Sigmoid colon (tissue), 7 donors: ENCODE measurements around the gene MAP1LC3B. TPM values are rescaled to one million over a fixed set of nuclear protein-coding genes. Genes with fewer than 3 reads are reported as not detected.
A peak's percentile ranks its signal among the peaks of the same experiment; 100 is the strongest.

Experiments
- DNase-seq: peaks from one replicate; pipeline ENCODE4 v3.0.0-alpha.2; 2019
- H3K27ac ChIP-seq, 4 donors: fragments of 200-600 bp; sonication (generic); one replicate each; pipeline ENCODE4 v1.5.1; 2016 to 2019; ENCODE audit warnings: mild to moderate bottlenecking in 1 of 4
- H3K27me3 ChIP-seq, 3 donors: fragments of 200-600 bp; sonication (generic); one replicate each; pipeline ENCODE4 v1.5.1; 2019; ENCODE audit warnings: mild to moderate bottlenecking in 1 of 3
- H3K36me3 ChIP-seq, 4 donors: fragments of 200-600 bp; sonication (generic); one replicate each; pipeline ENCODE4 v1.5.1; 2016 to 2019
- H3K4me1 ChIP-seq, 4 donors: fragments of 200-600 bp; sonication (generic); one replicate each; pipeline ENCODE4 v1.5.1; 2017 to 2019
- H3K4me3 ChIP-seq, 4 donors: fragments of 200-600 bp; sonication (generic); one replicate each; pipeline ENCODE4 v1.5.1; 2017 to 2019; ENCODE audit warnings: mild to moderate bottlenecking in 2 of 4, moderate library complexity in 1 of 4
- H3K9me3 ChIP-seq, 4 donors: fragments of 200-600 bp in 3 of 4; sonication (generic) in 3 of 4; one replicate each; pipeline versions ENCODE4 v1.5.1 to v1.6.1; 2013 to 2019
- CTCF ChIP-seq, 4 experiments: fragments of 450-650 bp in 3 of 4; fragments of 200-600 bp in 1 of 4; IDR thresholded peaks; one replicate each; pipeline ENCODE4 v1.5.1; 2016 to 2019; ENCODE audit warnings: antibody characterized with exemption in 4 of 4, mild to moderate bottlenecking in 3 of 4, moderate library complexity in 2 of 4
- EP300 ChIP-seq, 4 donors: sonication (generic); formaldehyde crosslinking; IDR thresholded peaks; one replicate each; pipeline ENCODE4 v1.6.1; 2017; ENCODE audit warnings: antibody characterized with exemption in 4 of 4
- POLR2A ChIP-seq, 2 donors: fragments of 450-650 bp; IDR thresholded peaks; one replicate each; pipeline ENCODE4 v1.6.1; 2016; ENCODE audit warnings: antibody characterized with exemption in 2 of 2, mild to moderate bottlenecking in 2 of 2, moderate library complexity in 2 of 2
- POLR2AphosphoS5 ChIP-seq, 4 donors: sonication (generic); formaldehyde crosslinking; IDR thresholded peaks; one replicate each; pipeline ENCODE4 v1.6.1; 2017; ENCODE audit warnings: antibody characterized with exemption in 4 of 4
- WGBS, 2 donors: extraction: QIAGEN DNeasy Blood & Tissue Kit; methylation state at CpG; one replicate each; pipeline ENCODE4 v1.1.7; 2013; 5-methylcytosine and 5-hydroxymethylcytosine counted together
- intact Hi-C: fragments of 100-400 bp; cut with DNase I; formaldehyde crosslinking; loops from one replicate; pipeline ENCODE4 v1.15.1; 2023
- polyA plus RNA-seq, 3 donors: library from polyadenylated mRNA; stranded (reverse); fragments of 200-250 nt; gene quantifications; one replicate each; pipeline ENCODE4 v1.2.3, GENCODE V29; 2013
- total RNA-seq, 4 donors: library from RNA; depleted of rRNA; stranded (reverse); fragments of >200 nt; gene quantifications; one replicate each; pipeline ENCODE4 v1.1.0, GENCODE V29; 2016
- donor health status: healthy with polysubstance abuse.
- donor health status: Bipolar disorder and iron deficiency.
- donor health status: healthy.

Gene MAP1LC3B
- total and polyA plus RNA-seq, 7 donors, result 48.0 to 137 (median 62.4) TPM

- Histone ChIP-seq H3K4me1 (peaks cover 0 to 72% (median 67%) of the 10 kb centered on the region in 4 donors), H3K27me3 (no peaks in the 10 kb centered on the region), H3K36me3 (no peaks in the 10 kb centered on the region), H3K9me3 (no peaks in the 10 kb centered on the region), H3K27ac (peak overlapping the region; percentile 91 to 99 (median 98)), H3K4me3 (peak overlapping the region in 3 of 4 donors; percentile 79 to 96 (median 85))
- intact Hi-C loops, result loop anchor here (10.0 kb wide), 2 partner anchors 474 to 826 kb away; partner anchors contain the start of gene MTHFSD
- TF ChIP-seq CTCF (IDR thresholded peaks at IDR 0.05), result no peak
- TF ChIP-seq EP300 (IDR thresholded peaks at IDR 0.05), result no peak
- no peak for TF ChIP-seq POLR2AphosphoS5 (IDR thresholded peaks at IDR 0.05)
- TF ChIP-seq POLR2A (IDR thresholded peaks at IDR 0.05), result no peak
- 88 to 93% methylated on average over 10 of the region's 10 CpGs for WGBS, 2 donors
- peak; percentile 50 for DNase-seq
Measured at GRCh38 chr16:87380403-87380802, 11.7 kb upstream of the MAP1LC3B start.

DNA sequence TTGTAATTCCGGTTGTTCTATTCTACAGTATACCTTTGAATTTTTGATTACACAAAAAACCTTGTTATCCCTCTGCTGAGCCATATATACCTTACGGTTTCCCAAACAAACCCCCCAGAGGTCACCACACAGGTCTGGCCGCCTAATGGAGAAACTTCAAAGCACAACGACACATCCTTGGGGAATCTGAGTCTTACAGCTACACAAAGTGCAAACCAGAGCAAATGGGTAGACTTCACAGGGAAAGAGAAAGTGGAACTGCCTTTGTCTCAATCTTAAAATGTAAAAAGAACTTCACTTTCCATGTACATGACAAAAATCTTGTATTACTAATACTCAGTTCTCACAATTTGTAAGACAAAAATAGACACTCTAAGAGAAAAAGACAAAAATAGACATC, 11.3 kb upstream of the MAP1LC3B start:
- peak overlapping the region; percentile 79 to 96 (median 87) for H3K4me3 ChIP-seq
- peaks cover 0 to 67% (median 62%) of the 10 kb centered on the region in 4 donors for H3K4me1 ChIP-seq
- 66 to 84% methylated on average over 4 of the region's 4 CpGs for WGBS, 2 donors
- DNase-seq, result peak; percentile 12
- TF ChIP-seq POLR2A (IDR thresholded peaks at IDR 0.05) (no peak), CTCF (IDR thresholded peaks at IDR 0.05) (no peak), POLR2AphosphoS5 (IDR thresholded peaks at IDR 0.05) (no peak), EP300 (IDR thresholded peaks at IDR 0.05) (no peak)
- intact Hi-C loops, result loop anchor here (10.0 kb wide), 2 partner anchors 474 to 826 kb away; partner anchors contain the start of gene MTHFSD
- H3K27ac ChIP-seq, result peak overlapping the region; percentile 91 to 99 (median 98)
- H3K9me3 ChIP-seq, result no peaks in the 10 kb centered on the region
- no peaks in the 10 kb centered on the region for H3K36me3 ChIP-seq
- no peaks in the 10 kb centered on the region for H3K27me3 ChIP-seq

- intact Hi-C loops, result loop anchor here (10.0 kb wide), 2 partner anchors 473 to 827 kb away; partner anchors contain the start of gene MTHFSD
- TF ChIP-seq POLR2A (IDR thresholded peaks at IDR 0.05), result no peak
- no peak for TF ChIP-seq CTCF (IDR thresholded peaks at IDR 0.05)
- no peak for TF ChIP-seq EP300 (IDR thresholded peaks at IDR 0.05)
- TF ChIP-seq POLR2AphosphoS5 (IDR thresholded peaks at IDR 0.05), result no peak
- peak overlapping the region; percentile 91 to 99 (median 98) for H3K27ac ChIP-seq
- peak overlapping the region; percentile 79 to 96 (median 87) for H3K4me3 ChIP-seq
- DNase-seq, result peak; percentile 64
- no peaks in the 10 kb centered on the region for H3K27me3 ChIP-seq
- no peaks in the 10 kb centered on the region for H3K9me3 ChIP-seq
- H3K4me1 ChIP-seq, result peaks cover 0 to 60% (median 60%) of the 10 kb centered on the region in 4 donors
- no peaks in the 10 kb centered on the region for H3K36me3 ChIP-seq
- 9 to 31% methylated on average over 17 of the region's 17 CpGs for WGBS, 2 donors
Measured at GRCh38 chr16:87382023-87382785, 9.9 kb upstream of the MAP1LC3B start.

- Histone ChIP-seq H3K4me1 (peaks cover 0 to 71% (median 67%) of the 10 kb centered on the region in 4 donors), H3K4me3 (peak within 1 kb of the TSS; percentile 79 to 96 (median 87)), H3K27ac (peak within 1 kb of the TSS; percentile 91 to 99 (median 98)), H3K36me3 (no peaks in the 10 kb centered on the region), H3K9me3 (no peaks in the 10 kb centered on the region), H3K27me3 (no peaks in the 10 kb centered on the region)
- WGBS, 2 donors, result 1% methylated on average over 92 of the region's 92 CpGs
- peak; percentile 92 for DNase-seq
- intact Hi-C loops, result loop anchor here (10.0 kb wide), 2 partner anchors 471 to 829 kb away; partner anchors contain the start of gene MTHFSD
- TF ChIP-seq POLR2AphosphoS5 (IDR thresholded peaks at IDR 0.05), result peak; percentile 75 to 93 (median 86)
- no peak for TF ChIP-seq POLR2A (IDR thresholded peaks at IDR 0.05)
- TF ChIP-seq CTCF (IDR thresholded peaks at IDR 0.05), result no peak
- TF ChIP-seq EP300 (IDR thresholded peaks at IDR 0.05), result no peak
Measured at GRCh38 chr16:87383505-87384161, 8.5 kb upstream of the MAP1LC3B start, which contains the start of gene FBXO31. TSS of gene FBXO31 (minus strand) at chr16:87383776. CDS start at chr16:87383744, 32 bp downstream.
